ENCODE measurements around the gene SYNPO2. TPM values are rescaled to one million over a fixed set of nuclear protein-coding genes. Genes with fewer than 3 reads are reported as not detected.

Gene SYNPO2
- polyA plus RNA-seq, 3 donors, result 2.2 to 28.5 (median 27.8) TPM

Other genes starting within 250 kb of the SYNPO2 start
- 10 to 100 TPM in 1 of 3 donors, 1 to 10 TPM in 2; 4.3 to 10.6 (median 7.5) TPM for gene METTL14, start 203.5 kb upstream of the SYNPO2 start, polyA plus RNA-seq
- gene SEC24D, start 52.7 kb upstream of the SYNPO2 start, polyA plus RNA-seq, result 10 to 100 TPM; 12.2 to 29.4 (median 15.6) TPM
- under 1 TPM; 0.10 to 0.67 (median 0.13) TPM for gene MYOZ2, start 247.0 kb downstream of the SYNPO2 start, polyA plus RNA-seq